Measurements from ENCODE around the gene LEF1. TPM values are rescaled to one million over a fixed set of nuclear protein-coding genes. Genes with fewer than 3 reads are reported as not detected.
"Not testable (repeated sequence)": the region's sequence is repeated elsewhere in the genome, so short reads cannot be mapped to it uniquely, and the experiment has no call there.

LEF1 gene
- total RNA-seq, 2 donors from 2014 or later = 0.71 to 1.3 TPM

- DNase-seq = peak; percentile 82
- intact Hi-C loops (cut with DNase I) = loop anchor here in 1 of 2 donors (2.0 kb wide), 1 partner anchor 555 kb away; no protein-coding TSS in a partner anchor
- ATAC-seq = peak; percentile 82 to 83
Observed at GRCh38 chr4:108018040-108018883, 150.5 kb downstream of the LEF1 start.

- DNase-seq = no peak
- ATAC-seq = no peak
- intact Hi-C loops (cut with DNase I) = no loop called here
Observed at GRCh38 chr4:108013955-108014354, 154.8 kb downstream of the LEF1 start.

- intact Hi-C loops (cut with DNase I) = no loop called here
- ATAC-seq = no peak
Observed at GRCh38 chr4:108013327-108013726, 155.4 kb downstream of the LEF1 start.

GRCh38 chr4:108012382-108012781, 156.3 kb downstream of the LEF1 start:
- ATAC-seq; DNase-seq; intact Hi-C loops (cut with DNase I): not testable (repeated sequence)

More at GRCh38 chr4:108013327-108013726, 155.4 kb downstream of the LEF1 start:
- no peak for DNase-seq

GRCh38 chr4:108010167-108010566, 158.6 kb downstream of the LEF1 start:
- peak in 1 of 2 donors; percentile 63 for ATAC-seq
- intact Hi-C loops (cut with DNase I) = no loop called here
- DNase-seq = no peak

- ATAC-seq (peak; percentile 66 to 75), DNase-seq (no peak)
- intact Hi-C loops (cut with DNase I) = no loop called here
Observed at GRCh38 chr4:108008721-108009120, 160.0 kb downstream of the LEF1 start.

- ATAC-seq (no peak), DNase-seq (no peak)
- intact Hi-C loops (cut with DNase I) = no loop called here
Observed at GRCh38 chr4:108007984-108008383, 160.7 kb downstream of the LEF1 start.

- intact Hi-C loops (cut with DNase I) = no loop called here
- no peak for ATAC-seq
- no peak for DNase-seq
Observed at GRCh38 chr4:108006361-108006760, 162.4 kb downstream of the LEF1 start.

GRCh38 chr4:108005807-108006206, 162.9 kb downstream of the LEF1 start:
- intact Hi-C loops (cut with DNase I) = no loop called here
- ATAC-seq (peak in 1 of 2 donors; percentile 14), DNase-seq (no peak)

- no peak for DNase-seq
- intact Hi-C loops (cut with DNase I) = no loop called here
- ATAC-seq = no peak
Observed at GRCh38 chr4:108004646-108005045, 164.1 kb downstream of the LEF1 start.

GRCh38 chr4:108003982-108004515, 164.7 kb downstream of the LEF1 start:
- DNase-seq (no peak), ATAC-seq (peak; percentile 18 to 36)
- intact Hi-C loops (cut with DNase I) = no loop called here

- no peak for ATAC-seq
- intact Hi-C loops (cut with DNase I) = no loop called here
- no peak for DNase-seq
Observed at GRCh38 chr4:108001540-108002135, 167.1 kb downstream of the LEF1 start.

GRCh38 chr4:107999932-108000539, 168.7 kb downstream of the LEF1 start:
- no peak for ATAC-seq
- DNase-seq = no peak
- intact Hi-C loops (cut with DNase I) = no loop called here

GRCh38 chr4:107997794-107998193, 170.9 kb downstream of the LEF1 start:
- DNase-seq (no peak), ATAC-seq (no peak)
- intact Hi-C loops (cut with DNase I) = no loop called here

Other genes starting within 250 kb of the LEF1 start
- gene CYP2U1, start 237.4 kb downstream of the LEF1 start, total RNA-seq = 10 to 100 TPM in 1 of 2 donors, 1 to 10 TPM in 1; 9.4 to 10.8 TPM
- gene HADH, start 179.0 kb downstream of the LEF1 start, total RNA-seq = 100 to 1,000 TPM; 103 to 132 TPM